Tibial artery (tissue), 4 donors: ENCODE measurements around the gene PLPP3.

ENCODE experiments used
- DNase-seq, 2 donors: peaks; one replicate each; pipeline ENCODE4 v3.0.0-alpha.2; 2019
- H3K27ac ChIP-seq, 2 donors: fragments of 200-600 bp; sonication (generic) in 1 of 2; 1 replicate in 1 of 2; 2 replicates in 1 of 2; pipeline ENCODE4 v1.5.1; 2018 to 2019; ENCODE audit warnings: mild to moderate bottlenecking in 1 of 2
- H3K27me3 ChIP-seq, 2 donors: fragments of 200-600 bp; sonication (generic) in 1 of 2; one replicate each; pipeline versions ENCODE4 v1.5.1 to v1.6.0; 2016 to 2019
- H3K36me3 ChIP-seq, 3 donors: fragments of 200-600 bp; sonication (generic) in 2 of 3; one replicate each; pipeline ENCODE4 v1.5.1; 2016 to 2019; ENCODE audit warnings: mild to moderate bottlenecking in 2 of 3
- H3K4me1 ChIP-seq, 4 donors: fragments of 200-600 bp; sonication (generic) in 2 of 4; 1 replicate in 3 of 4; 2 replicates in 1 of 4; pipeline ENCODE4 v1.5.1; 2016 to 2019
- H3K4me3 ChIP-seq, 2 donors: fragments of 200-600 bp; sonication (generic) in 1 of 2; 1 replicate in 1 of 2; 2 replicates in 1 of 2; pipeline ENCODE4 v1.5.1; 2018 to 2019; ENCODE audit warnings: mild to moderate bottlenecking in 2 of 2
- H3K9me3 ChIP-seq, 3 donors: fragments of 200-600 bp; sonication (generic) in 1 of 3; one replicate each; pipeline ENCODE4 v1.5.1; 2016 to 2019
- intact Hi-C: fragments of 100-400 bp; cut with DNase I; formaldehyde crosslinking; loops from one replicate; pipeline ENCODE4 v1.15.0; 2023; ENCODE audit warnings: low total_unique reads
- TF ChIP-seq, protein P1 (sequence below), 2 experiments: fragments of 200-600 bp in 1 of 2; fragments of 450-650 bp in 1 of 2; IDR thresholded peaks; one replicate each; pipeline ENCODE4 v1.5.1; 2017 to 2019; ENCODE audit warnings: antibody characterized with exemption in 2 of 2, mild to moderate bottlenecking in 1 of 2, moderate library complexity in 1 of 2

Gene PLPP3

DNA sequence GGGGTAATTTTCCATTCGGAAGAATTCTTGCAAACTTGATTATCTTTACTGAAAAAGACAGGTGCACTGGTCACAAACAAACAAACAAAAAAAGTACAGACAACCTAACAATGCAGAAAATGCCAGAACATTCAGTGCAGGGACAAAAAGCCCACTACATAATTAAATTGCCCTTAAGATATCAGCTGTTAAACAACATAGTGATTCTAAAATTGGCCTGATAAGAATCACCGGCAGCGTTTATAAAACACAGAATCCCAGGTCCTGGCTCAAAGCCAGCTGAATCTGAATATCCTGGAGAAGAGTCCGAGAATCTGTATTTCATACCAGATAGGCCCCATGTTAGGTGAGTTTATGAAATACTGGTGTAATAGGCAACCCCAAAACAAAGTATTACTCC lies 6.1 kb downstream of the PLPP3 start:
- DNase-seq, result no peak
- intact Hi-C loops, result loop anchor here (10.0 kb wide), 2 partner anchors 129 to 989 kb away; no protein-coding TSS in a partner anchor

DNA sequence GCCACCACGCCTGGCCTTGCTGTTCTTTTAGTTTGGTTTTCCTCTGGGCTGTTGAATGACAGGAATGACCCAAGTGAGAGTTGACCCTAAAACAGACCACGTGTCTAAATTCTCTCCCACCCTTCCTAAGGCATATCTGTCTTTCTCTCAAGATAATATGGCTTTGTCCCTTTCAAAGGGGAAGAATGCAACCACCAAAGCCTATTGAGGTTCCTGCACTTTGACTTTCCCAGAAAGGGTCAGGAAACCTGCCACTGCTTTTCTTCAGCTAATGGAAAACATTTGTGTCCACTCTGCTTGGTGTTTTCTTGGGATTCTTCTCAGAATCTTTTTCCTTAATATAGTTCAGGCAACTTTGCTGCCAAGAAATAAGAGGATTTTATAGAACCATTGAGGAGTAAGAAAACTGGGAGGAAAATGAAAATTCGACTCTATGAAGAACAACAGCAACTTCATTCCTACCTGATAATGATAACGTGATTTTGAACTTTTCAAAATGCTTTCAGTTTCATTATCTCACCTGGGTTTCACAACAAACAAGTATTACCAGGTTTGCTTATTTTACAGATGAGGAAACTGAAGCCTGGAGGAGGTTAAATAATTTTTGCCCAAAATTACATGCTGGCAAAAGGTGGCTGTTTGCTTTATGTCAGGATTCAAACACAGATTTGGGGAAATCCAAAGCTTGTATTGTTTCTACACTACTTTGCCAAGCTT lies 6.9 kb downstream of the PLPP3 start:
- Histone ChIP-seq H3K4me1 (peaks cover 0 to 83% (median 18%) of the 10 kb centered on the region in 4 donors), H3K9me3 (no peaks in the 10 kb centered on the region), H3K27ac (peak overlapping the region; percentile 7 to 41), H3K4me3 (peak overlapping the region; percentile 5 to 8), H3K36me3 (no peaks in the 10 kb centered on the region), H3K27me3 (no peaks in the 10 kb centered on the region)
- no peak for DNase-seq
- intact Hi-C loops, result loop anchor here (10.0 kb wide), 2 partner anchors 128 to 988 kb away; no protein-coding TSS in a partner anchor
- TF ChIP-seq, protein P1, sequence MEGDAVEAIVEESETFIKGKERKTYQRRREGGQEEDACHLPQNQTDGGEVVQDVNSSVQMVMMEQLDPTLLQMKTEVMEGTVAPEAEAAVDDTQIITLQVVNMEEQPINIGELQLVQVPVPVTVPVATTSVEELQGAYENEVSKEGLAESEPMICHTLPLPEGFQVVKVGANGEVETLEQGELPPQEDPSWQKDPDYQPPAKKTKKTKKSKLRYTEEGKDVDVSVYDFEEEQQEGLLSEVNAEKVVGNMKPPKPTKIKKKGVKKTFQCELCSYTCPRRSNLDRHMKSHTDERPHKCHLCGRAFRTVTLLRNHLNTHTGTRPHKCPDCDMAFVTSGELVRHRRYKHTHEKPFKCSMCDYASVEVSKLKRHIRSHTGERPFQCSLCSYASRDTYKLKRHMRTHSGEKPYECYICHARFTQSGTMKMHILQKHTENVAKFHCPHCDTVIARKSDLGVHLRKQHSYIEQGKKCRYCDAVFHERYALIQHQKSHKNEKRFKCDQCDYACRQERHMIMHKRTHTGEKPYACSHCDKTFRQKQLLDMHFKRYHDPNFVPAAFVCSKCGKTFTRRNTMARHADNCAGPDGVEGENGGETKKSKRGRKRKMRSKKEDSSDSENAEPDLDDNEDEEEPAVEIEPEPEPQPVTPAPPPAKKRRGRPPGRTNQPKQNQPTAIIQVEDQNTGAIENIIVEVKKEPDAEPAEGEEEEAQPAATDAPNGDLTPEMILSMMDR (IDR thresholded peaks at IDR 0.05), result no peak

More for the DNA sequence above, 6.1 kb downstream of the PLPP3 start:
- Histone ChIP-seq H3K9me3 (no peaks in the 10 kb centered on the region), H3K36me3 (no peaks in the 10 kb centered on the region), H3K4me1 (peaks cover 0 to 83% (median 18%) of the 10 kb centered on the region in 4 donors), H3K27me3 (no peaks in the 10 kb centered on the region), H3K4me3 (peak overlapping the region; percentile 5 to 22), H3K27ac (peak overlapping the region; percentile 7 to 41)
- TF ChIP-seq, protein P1 (IDR thresholded peaks at IDR 0.05), result no peak

DNA sequence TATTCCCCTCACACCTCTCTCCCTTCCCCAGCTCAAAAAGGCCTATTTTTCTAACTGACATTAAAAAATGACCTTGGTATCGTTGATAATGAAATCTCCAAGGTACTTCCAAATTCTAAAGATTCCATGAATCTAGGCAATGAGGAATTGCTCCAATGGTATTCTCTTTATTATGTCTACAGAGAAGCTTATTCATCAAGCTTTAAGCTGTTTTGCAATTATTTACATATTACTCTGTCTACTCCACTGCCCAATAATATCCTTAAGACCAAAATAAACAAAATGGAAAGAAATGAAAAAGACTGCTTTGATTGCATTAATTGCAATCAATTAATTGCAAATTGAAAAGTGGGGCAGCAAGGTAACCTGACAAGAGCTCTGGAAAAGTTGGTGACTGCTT lies 7.9 kb downstream of the PLPP3 start:
- no peaks in the 10 kb centered on the region for H3K27me3 ChIP-seq
- H3K27ac ChIP-seq, result no peak overlapping the region
- TF ChIP-seq, protein P1 (IDR thresholded peaks at IDR 0.05), result no peak
- no peak for DNase-seq
- no peak overlapping the region for H3K4me3 ChIP-seq
- H3K4me1 ChIP-seq, result peaks cover 0 to 83% (median 18%) of the 10 kb centered on the region in 4 donors
- intact Hi-C loops, result loop anchor here (10.0 kb wide), 2 partner anchors 127 to 987 kb away; no protein-coding TSS in a partner anchor
- H3K36me3 ChIP-seq, result no peaks in the 10 kb centered on the region
- H3K9me3 ChIP-seq, result no peaks in the 10 kb centered on the region

DNA sequence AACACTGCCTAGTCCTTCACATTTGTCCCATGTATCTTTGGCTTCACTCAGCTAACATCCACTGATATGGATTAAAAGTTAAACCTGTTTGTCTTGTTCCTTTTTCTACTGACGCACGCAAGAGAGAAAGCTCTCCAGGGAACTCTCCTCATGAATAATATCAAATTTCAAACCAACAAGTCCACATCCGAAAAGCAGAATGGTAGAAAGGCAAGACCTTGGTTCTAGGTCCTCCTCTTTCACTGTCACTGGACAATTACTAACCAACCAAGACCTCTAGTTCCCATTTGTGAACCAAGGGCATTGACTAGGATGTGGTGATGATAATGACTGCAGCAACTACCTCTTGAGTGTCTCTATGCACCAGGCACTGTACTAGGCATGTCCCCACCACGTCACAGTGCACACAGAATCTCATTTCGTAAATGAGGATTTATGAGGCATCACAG lies 8.4 kb downstream of the PLPP3 start:
- Histone ChIP-seq H3K4me1 (peaks cover 0 to 83% (median 20%) of the 10 kb centered on the region in 4 donors), H3K36me3 (no peaks in the 10 kb centered on the region), H3K4me3 (no peak overlapping the region), H3K27ac (no peak overlapping the region), H3K27me3 (no peaks in the 10 kb centered on the region), H3K9me3 (no peaks in the 10 kb centered on the region)
- TF ChIP-seq, protein P1 (IDR thresholded peaks at IDR 0.05), result no peak
- intact Hi-C loops, result loop anchor here (10.0 kb wide), 2 partner anchors 126 to 986 kb away; no protein-coding TSS in a partner anchor
- no peak for DNase-seq

DNA sequence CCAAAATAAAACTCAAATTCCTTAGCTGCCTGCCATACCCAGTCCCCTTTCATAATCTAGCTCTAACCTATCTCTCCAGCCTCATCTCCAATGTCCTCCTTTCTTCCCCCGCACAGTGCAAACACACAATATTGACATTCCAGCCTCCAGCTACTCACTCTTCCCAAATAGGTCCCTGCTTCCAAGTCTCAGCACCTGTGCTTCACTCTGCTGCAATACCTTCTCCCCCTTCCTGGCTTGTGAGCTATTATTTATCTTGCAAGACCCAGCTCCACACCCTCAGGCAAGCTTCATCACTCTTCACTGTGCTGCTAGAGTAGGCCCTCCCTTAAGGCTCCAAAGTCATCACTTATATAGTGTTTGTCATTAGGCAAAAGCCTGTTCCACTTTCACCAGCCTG lies 9.7 kb downstream of the PLPP3 start:
- intact Hi-C loops, result loop anchor here (10.0 kb wide), 2 partner anchors 125 to 985 kb away; no protein-coding TSS in a partner anchor
- Histone ChIP-seq H3K27ac (no peak overlapping the region), H3K4me1 (peaks cover 0 to 83% (median 32%) of the 10 kb centered on the region in 4 donors)

More for the DNA sequence above, 9.7 kb downstream of the PLPP3 start:
- H3K4me3 ChIP-seq, result no peak overlapping the region
- H3K9me3 ChIP-seq, result no peaks in the 10 kb centered on the region
- DNase-seq, result no peak
- no peaks in the 10 kb centered on the region for H3K27me3 ChIP-seq
- TF ChIP-seq, protein P1 (IDR thresholded peaks at IDR 0.05), result no peak
- H3K36me3 ChIP-seq, result no peaks in the 10 kb centered on the region
